NT2/D1 (cell line): Measurements from ENCODE around the gene KNCN.

Experiments
- SUZ12 ChIP-seq: IDR thresholded peaks from 2 replicates; pipeline ENCODE4 v1.6.1; 2011; ENCODE audit not compliant: insufficient read length, insufficient read depth; ENCODE audit errors: extremely low read depth
- YY1 ChIP-seq: IDR thresholded peaks from 2 replicates; pipeline ENCODE4 v1.6.1; 2011; ENCODE audit not compliant: insufficient read length, insufficient read depth
- ZNF274 ChIP-seq: IDR thresholded peaks from 2 replicates; pipeline ENCODE4 v1.6.1; 2011; ENCODE audit warnings: mild to moderate bottlenecking, low read depth, low read length

DNA sequence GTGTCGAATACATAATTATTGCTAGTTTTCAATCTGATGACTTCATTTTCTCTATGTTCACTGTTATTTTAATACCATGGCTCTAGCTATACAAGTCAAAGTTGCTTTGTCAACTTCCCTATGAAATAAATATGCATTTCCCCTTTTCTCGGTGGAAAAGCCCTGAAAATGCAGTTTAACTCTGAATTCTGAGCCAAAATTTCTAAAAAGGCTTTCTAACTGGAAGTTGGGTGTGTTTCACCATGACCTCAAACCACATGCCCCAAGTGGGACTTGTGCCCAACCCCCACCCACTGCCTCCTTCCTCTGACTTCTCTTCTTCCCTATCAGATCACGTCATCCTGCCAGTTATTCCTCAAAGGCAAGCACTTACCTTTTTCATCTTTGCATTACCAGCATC lies 43.7 kb upstream of the KNCN start:
- TF ChIP-seq YY1 (no peak), ZNF274 (no peak), SUZ12 (no peak)
